SW 1271 (cell line): Measurements from ENCODE around the gene MYO9B.
"Not testable (repeated sequence)": the region's sequence is repeated elsewhere in the genome, so short reads cannot be mapped to it uniquely, and the experiment has no call there.

Source experiments
- DNase-seq, 2 experiments: peaks; one replicate each; lab custom pipeline; 2025; lab: John Stamatoyannopoulos, UW

The MYO9B gene

DNA sequence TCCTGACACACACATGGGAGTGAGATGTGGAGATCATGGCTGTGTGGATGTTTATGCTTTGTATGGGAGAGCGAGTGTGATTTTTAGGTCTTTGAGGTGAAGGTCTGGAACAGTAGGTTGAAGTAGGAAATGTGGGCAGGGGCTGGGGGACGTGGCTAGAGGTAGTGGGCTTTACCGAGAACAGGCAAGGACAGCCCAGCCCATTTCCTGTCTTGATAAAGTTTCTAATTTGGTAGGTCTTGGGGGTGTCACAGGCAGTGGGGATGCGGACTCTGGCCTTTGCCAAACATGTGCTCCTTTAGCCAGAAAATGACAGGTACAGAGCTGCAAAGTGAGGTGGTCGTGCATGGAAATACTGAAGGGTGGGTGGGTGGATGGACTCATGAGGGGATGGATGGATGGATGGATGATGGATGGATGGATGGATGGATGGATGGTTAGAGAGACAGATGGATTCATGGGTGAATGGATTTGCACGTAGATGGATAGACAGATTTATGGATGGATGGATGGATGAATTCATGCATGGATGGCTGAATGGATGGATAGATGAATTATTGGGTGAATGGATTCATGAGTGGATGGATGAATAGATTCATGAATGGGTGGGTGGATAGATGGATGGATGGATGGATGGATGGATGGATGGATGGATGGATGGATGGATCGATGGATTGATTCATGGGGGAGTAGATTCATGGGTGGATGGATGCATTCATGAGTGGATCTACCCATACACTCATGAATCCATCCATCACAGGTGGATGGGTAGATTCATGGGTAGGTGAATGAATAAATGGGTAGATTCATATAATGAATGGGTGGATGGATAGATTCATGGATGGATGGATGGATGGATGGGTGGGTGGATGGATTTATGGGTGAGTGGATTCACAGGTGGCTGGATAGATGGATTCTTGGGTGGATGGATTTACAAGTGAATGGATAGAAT lies 70.2 kb downstream of the MYO9B start:
- DNase-seq, result no peak

DNA sequence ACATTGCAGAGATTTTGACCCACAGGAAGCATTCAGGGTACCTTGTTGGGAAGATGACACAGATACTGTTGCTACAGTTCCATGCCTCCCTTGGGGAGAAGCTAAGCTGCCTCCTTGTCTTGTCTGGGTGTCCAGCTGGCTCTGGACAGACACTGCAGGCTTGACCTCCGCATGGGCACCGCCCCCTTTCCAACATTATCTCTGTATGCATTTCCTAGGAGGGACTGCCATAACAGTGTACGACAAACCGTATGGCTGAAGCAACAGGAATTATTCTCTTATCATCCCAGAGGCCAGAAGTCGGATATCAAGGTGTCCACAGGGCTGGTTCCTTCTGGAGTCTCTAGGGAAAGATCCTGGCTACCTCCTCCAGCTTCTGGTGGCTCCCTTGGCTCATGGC lies 72.6 kb downstream of the MYO9B start:
- DNase-seq, result no peak

DNA sequence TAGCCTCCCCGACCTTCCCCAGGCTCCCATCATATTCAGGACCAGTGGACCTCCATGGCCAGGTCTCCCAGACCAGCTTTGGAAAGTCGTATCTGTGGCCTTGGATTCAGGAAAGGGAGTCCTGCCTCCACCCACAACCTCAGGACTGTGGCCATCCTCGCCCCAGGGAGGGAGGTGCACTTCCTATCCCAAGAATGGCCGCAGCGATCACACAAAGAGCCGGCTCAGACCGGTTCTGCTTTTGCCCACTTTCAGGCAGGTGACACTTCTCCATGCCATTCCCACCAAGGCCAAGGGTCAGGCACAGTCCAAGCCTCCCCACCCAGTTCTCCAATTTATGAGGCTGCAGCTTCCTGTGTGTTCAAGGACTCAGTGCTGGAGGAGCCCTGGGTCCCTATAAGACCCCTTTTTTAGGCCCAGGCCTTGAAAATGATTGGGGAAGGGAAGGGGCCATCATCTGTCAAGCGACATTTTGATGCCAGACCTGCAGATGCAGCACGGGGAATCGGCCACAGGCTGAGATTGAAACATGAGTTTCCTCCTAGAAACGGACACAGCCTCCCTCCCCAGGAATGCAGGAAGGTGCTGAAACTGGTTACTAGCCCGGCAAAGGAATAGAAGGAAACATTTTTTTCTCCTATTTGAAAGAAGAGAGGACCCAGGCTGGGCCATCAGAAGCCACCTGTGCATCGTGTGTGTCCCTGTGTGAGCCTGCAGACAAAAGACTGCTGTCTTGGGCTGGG lies 74.0 kb downstream of the MYO9B start:
- DNase-seq, result no peak

DNA sequence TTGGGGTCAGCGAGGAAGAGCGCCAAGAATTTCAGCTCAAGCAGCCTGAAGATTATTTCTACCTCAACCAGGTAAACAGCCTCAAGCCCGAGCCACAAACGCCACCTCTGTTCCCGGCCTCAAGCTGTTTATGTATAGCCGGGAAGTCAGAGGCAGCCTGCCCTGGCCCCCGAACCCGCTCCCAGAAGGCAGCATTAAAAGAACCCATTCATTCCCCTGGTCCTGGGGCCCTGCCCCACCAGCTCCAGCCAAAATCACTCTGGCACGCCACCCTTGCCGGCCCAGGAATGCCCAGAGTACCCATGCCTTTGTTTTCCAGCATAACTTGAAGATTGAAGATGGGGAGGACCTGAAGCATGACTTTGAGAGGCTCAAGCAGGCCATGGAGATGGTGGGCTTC lies 78.4 kb downstream of the MYO9B start:
- no peak for DNase-seq

DNA sequence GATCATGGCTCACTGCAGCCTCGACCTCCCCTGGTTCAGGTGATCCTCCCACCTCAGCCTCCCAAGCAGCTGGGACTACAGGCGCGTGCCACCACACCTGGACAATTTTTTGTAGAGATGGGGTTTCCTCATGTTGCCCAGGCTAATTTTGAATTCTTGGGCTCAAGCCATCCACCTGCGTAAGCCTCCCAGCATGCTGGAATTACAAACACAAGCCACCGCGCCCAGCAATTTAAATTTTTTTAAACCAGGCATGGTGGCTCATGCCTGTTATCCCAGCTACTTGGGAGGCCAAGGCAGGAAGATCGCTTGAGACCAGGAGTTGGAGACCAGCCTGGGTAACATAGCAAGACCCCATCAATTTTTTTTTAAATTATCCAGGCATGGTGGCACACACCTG lies 79.7 kb downstream of the MYO9B start:
- DNase-seq, result no peak

DNA sequence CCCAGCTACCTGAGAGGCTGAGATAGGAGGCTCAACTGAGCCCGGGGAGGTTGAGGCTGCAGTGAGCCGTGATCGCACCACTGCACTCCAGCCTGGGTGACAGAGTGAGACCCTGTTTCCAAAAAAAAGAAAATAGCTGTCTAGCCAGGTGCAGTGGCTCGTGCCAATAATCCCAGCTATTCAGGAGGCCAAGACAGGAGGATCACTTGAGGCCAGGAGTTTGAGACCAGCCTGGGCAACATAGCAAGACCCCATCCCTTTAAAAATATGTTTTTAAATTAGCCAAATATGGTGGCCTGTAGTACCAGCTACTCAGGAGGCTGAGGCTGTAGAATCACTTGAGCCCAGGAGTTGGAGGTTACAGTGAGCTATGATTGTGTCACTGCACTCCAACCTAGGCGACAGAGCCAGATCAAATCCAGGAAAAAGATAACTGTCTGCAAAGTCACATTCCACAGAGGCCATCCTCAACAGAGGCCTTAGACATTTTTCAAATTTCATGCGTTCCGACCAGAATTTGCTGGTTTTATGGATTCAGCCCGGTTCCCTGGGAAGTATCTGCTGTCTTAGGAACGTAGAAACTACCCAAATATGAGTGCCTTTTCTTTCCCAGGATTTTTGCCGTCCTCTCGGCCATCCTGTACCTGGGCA lies 80.8 kb downstream of the MYO9B start:
- DNase-seq, result no peak

DNA sequence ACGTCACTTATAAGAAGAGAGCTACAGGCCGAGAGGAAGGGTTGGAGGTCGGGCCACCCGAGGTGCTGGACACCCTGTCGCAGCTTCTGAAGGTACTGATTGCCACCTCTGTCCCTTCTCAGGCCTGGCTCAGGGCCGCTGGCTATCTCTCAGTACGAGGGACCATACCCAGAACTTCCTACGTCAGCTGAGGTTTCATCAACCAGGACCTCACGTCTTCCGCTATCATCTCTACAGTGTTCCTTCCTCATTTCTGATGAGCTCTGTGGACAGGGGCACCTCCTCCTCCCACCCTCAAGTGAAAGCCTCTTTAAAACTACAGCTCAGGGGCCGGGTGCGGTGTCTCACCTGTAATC lies 81.3 kb downstream of the MYO9B start:
- DNase-seq, result no peak

DNA sequence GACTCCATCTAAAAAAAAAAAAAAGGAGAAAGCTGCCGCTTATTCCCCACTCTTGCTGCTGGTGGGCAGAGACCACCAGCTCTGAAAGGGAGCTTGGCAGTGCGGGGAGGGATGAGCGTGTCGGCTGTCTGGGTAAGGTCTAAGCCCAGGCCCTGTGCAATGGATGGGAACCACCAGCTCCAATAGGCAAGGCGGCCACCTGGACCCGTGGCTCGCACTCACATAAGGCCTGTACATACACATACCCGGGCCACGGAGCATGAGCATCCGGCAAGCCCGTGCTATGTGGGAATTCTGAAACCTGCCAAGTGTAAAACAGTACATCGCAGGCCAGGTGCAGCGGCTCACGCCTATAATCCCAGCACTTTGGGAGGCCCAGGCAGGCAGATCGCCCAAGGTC lies 83.0 kb downstream of the MYO9B start:
- no peak for DNase-seq

DNA sequence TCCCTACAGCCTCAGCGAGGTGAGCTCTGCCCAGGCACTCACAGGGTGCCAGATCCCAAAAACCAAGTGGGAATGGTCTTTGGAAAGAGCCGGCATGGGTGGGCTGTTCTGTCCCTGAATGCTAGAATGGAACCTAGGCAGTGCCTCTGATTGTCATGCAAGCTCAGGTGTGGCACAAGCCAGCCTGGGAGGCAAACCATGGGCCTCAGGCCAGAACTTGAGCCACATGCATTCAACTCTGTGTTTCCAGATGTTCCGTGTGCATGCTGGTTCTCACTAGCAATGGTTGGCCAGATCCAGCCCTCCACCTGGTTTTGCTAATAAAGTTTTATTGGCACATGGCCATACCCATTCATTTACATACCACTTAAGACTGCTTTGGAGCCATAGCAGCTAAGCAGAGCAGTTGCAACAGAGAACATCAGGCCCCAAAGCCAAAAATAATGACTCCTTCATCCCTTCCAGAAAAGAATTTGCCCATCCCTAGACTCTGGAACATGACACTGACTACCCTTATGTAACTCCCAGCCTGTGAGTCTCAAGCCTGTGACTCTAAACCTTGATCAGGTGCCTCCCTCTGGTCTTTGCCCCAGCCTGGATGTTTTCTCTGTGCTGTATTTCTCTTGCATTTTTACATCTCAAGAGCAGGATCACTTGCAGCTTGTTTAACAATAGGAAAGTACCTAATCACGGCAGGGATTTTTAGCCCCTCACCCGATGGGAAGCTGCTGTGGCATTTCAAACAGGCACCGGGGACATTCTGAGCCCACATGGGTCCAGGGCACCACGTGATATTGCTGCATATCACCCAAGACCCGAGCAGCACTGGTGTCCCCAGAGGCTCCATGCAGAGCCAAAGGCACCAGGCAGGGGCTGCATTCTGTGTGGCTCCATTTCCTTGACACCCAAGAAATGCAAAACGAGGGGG lies 84.2 kb downstream of the MYO9B start:
- DNase-seq, result no peak

DNA sequence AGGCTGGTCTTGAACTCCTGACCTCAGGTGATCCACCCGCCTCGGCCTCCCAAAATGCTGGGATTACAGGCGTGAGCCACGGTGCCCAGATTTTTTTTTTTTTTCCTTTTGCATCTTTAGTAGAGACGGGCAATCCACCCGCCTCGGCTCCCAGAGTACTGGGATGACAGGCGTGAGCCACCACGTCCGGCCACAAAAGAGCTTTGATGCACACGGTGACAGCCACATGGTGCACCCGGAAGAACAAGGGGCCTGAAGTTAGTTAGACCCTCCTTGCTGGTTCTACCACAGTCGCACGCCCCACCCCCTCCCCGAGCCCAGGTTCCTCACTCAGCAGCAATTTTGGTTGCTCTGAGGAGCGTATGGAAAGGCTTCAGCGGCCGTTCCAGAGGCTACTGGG lies 85.3 kb downstream of the MYO9B start:
- DNase-seq, result no peak

DNA sequence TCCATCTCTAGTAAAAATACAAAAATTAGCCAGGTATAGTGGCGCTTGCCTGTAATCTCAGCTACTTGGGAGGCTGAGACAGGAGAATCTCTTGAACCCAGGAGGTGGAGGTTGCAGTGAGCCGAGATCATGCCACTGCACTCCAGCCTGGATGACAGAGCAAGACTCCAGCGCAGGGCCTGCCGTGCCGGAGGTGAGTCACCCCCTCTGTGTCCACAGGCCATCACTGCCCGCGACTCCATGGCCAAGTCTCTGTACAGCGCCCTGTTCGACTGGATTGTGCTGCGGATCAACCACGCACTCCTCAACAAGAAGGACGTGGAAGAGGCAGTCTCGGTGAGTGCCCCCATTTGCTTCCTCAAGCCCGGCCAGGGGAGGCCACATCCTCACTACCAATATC lies 86.6 kb downstream of the MYO9B start:
- DNase-seq, result not testable (repeated sequence)

DNA sequence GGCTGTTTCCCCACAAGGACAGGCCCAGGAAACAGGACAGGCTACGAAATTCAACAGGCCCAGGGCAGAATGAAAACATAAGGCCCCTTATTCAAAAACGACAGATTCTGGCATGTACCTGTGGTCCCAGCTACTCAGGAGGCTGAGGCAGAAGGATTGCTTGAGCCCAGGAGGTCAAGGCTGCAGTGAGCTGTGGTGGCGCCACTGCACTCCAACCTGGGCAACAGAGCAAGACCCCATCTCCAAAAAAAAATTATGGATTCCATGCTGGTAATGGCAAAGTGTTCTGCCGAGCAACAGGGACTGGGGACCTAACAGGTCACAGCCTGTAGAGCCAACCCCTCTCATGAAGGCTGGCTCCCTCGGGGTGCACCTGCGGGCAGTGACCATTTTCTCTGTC lies 87.0 kb downstream of the MYO9B start:
- no peak for DNase-seq

DNA sequence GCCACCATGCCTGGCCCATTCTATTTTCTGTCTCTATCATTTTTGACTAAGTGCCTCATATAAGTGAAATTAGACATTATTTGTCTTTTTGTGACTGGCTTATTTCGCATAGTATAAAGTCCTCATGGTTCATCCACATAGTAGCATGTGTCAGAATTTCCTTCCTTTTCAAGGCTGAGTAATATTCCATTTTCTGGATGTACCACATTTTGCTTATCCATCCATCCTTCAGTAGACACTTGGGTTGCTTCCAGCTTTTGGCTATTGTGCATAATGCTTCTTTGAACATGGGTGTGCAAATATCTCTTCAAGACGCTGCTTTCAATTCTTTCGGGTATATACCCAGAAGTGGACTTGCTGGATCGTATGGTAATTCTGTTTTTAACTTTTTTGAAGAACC lies 88.1 kb downstream of the MYO9B start:
- DNase-seq, result no peak

DNA sequence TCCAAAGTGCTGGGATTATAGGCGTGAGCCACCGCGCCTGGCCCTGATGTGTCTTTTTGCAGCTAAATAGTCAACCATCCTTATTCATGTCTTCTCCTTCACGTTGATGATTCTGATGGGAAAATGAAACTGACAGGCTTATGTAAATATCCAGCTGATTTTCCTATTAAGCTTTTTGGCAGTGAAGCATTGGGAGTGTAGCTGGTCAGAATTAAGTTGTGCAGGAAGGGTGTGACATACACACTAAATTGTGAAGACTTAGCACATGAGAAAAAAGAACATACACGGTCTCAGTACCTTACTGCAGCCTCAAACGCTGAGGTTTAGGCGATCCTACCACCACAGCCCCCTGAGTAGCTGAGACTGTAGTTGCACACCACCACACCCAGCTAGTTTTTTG lies 89.1 kb downstream of the MYO9B start:
- DNase-seq, result no peak

DNA sequence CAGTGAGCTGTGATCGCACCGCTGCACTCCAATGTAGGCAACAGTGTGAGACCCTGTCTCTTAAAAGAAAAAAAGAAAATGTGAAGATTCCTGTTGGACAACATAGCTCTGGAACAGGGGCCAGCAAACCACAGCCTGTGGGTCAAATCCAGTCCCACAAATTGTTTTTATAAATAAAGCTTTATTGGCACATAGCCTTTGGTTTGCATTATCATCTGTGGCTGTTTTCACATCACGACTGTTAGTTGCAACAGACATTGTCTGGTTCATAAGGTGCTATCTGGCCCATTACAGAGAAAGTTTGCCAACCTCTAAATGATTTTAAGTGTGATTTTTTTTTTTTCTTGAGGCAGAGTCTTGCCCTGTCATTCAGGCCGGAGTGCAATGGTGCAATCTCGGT lies 90.1 kb downstream of the MYO9B start:
- no peak for DNase-seq

DNA sequence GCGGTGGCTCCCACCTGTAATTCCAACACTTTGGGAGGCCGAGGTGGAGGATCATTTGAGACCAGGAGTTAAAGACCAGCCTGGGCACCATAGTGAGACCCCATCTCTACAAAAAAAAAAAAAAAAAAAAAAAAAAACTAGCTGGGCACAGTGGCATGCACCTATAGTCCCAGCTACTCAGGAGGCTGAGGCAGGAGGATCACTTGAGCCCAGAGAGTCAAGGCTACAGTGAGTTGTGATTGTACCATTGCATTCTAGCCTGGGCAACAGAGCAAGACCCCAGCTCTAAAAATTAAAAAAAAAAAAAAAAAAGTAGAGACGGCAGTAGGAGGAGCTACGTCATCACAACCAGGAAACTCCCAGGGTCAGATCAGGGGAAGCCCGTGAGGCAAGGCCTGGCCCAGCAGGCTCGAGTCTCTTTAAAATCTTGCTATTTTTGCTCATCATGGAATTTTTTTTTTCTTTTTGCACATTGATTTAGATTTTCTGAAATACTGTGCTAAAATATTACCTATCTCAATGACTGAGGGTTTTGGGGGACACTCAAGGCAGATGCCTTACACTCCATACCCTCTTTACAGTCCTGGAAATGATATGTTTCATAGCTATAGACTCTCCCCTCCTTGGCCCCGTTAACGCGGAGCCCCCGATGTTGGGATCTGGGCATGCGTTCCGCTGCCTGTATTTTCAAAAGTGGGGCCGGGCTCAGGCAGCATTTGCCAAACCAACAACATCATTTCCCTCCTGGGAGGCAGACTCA lies 95.1 kb downstream of the MYO9B start:
- DNase-seq, result no peak

DNA sequence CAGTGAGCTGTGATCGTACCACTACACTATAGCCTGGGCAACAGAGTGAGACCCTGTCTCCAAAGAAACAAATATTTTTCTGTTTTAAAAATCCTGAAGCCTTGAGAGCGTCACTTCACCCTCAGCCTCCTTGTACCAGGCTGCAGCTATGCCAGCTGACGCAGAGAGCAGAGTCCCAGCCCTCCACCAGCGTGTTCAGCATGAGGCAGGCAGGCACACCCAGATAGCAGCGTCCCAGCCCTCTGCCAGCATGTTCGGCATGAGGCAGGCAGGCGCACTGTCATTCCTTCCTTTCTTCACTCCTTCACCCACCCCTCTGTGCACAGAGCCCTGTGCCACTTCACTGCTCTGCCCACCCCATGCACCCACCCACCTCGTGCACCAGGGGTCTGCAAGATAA lies 96.3 kb downstream of the MYO9B start:
- no peak for DNase-seq

DNA sequence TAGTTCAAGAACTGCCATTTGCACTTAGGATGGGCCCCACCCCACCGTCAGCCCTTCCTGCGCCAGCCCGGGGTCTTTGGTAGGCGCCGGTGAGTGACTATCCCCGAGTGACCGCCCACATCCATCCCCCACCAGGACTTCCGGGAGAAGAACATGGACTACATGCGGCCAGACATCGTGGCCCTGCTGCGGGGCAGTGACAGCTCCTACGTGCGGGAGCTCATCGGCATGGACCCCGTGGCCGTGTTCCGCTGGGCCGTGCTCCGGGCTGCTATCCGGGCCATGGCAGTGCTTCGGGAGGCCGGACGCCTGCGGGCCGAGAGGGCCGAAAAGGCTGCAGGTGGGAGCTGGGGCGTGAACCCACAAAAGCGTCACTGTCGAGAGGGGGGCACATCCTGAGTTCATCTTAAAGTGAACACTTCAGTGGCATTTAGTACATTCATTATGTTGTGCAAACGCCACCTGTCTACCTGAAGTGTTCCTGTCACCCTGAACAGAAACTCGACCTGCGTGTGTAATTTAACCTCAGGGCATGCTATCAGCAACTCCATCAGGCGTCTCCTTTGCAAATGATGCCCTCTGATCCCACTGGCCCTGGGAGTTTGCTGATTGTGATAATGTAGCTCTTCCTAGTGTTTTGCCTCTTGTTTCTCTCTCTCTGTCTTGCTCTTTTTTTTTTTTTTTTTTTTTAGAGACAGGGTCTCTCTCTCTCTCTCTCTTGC lies 97.2 kb downstream of the MYO9B start:
- no peak for DNase-seq

DNA sequence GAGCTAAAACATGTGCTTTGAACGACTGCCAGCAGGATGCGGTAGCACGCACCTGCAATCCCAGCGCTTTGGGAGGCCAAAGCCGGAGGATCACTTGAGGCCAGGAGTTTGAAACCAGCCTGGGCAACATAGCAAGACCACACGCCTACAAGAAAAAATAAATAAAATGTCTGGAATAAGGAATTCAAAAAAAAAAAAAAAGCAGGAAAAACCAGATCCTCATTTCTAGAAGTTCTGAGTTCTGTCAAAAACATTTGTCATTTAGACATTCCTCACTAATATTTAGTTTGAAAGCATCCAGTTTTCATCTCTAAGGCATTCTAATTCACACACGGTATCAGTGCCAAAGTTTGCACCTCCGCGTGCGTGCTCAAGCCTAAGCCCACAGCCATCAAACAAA lies 102.7 kb downstream of the MYO9B start:
- no peak for DNase-seq

DNA sequence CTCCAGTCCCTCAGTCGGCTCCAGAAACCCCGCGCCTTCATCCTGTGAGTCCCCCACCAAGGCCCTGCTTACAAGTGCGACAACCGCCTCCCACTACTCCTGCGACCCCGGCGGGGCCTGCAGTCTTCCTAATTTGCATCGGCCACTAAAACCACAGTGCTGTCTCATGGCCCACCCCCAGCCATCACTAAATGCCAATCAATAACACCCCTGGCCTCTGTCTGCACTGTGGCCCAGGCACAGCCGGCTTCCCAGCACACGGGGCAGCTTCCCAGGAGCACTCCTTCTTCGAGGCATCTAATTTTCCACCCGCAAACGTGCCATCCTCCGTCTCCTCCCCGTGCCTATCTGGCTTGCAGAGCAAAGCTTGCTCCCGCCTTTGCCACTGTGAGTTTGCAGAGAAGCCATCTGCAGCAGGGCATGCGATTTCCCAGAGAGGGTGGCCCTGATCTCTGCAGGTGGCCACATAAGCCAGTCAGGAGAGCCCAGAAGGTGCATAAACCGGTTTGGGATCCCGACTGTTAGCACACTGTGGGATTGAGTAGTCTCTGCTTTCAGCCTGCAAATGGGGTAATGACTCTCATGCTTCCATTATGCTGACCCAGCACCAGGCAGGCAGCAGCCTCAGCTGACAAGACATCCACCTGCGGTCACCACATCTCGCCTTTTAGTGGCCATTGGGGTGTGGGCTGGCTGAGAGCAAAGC lies 105.6 kb downstream of the MYO9B start:
- no peak for DNase-seq
